WTC11 (cell line): Measurements from ENCODE around the gene CXorf58.

ENCODE experiments used
- CREB1 ChIP-seq: sonication (generic); formaldehyde crosslinking; IDR thresholded peaks from 2 replicates; pipeline ENCODE4 v1.8.0; 2023; ENCODE audit warnings: mild to moderate bottlenecking, missing genetic modification reagents
- ELF4 ChIP-seq: sonication (generic); formaldehyde crosslinking; IDR thresholded peaks from 2 replicates; pipeline ENCODE4 v1.8.1; 2022; ENCODE audit warnings: low read depth, mild to moderate bottlenecking, moderate library complexity, missing genetic modification reagents
- ETV6 ChIP-seq: sonication (generic); formaldehyde crosslinking; IDR thresholded peaks from 2 replicates; pipeline ENCODE4 v1.8.1; 2022; ENCODE audit warnings: mild to moderate bottlenecking, missing genetic modification reagents
- KAT7 ChIP-seq: sonication (generic); formaldehyde crosslinking; IDR thresholded peaks from 2 replicates; pipeline ENCODE4 v1.8.1; 2023; ENCODE audit warnings: missing genetic modification reagents, mild to moderate bottlenecking, borderline replicate concordance
- MAX ChIP-seq: sonication (generic); formaldehyde crosslinking; IDR thresholded peaks from 2 replicates; pipeline ENCODE4 v1.8.0; 2022; ENCODE audit warnings: mild to moderate bottlenecking, missing genetic modification reagents
- RELA ChIP-seq: sonication (generic); formaldehyde crosslinking; IDR thresholded peaks from 2 replicates; pipeline ENCODE4 v1.8.1; 2022; ENCODE audit warnings: missing genetic modification reagents, mild to moderate bottlenecking, borderline replicate concordance
- TEAD4 ChIP-seq: sonication (generic); formaldehyde crosslinking; IDR thresholded peaks from 2 replicates; pipeline ENCODE4 v1.8.0; 2022; ENCODE audit warnings: mild to moderate bottlenecking, missing genetic modification reagents
- TF ChIP-seq, protein P1 (sequence below): fragments of 200-600 bp; IDR thresholded peaks from 2 replicates; pipeline ENCODE4 v1.8.0; 2022; ENCODE audit warnings: antibody characterized with exemption
- TF ChIP-seq, protein P2 (sequence below): sonication (generic); formaldehyde crosslinking; IDR thresholded peaks from 2 replicates; pipeline ENCODE4 v1.8.0; 2022; ENCODE audit warnings: mild to moderate bottlenecking, missing genetic modification reagents
- TF ChIP-seq, protein P3 (sequence below): fragments of 250-450 bp; sonication (Bioruptor Pico); IDR thresholded peaks from 2 replicates; pipeline ENCODE4 v1.9.0; 2021; ENCODE audit warnings: moderate library complexity, mild to moderate bottlenecking, inconsistent platforms, borderline replicate concordance

DNA sequence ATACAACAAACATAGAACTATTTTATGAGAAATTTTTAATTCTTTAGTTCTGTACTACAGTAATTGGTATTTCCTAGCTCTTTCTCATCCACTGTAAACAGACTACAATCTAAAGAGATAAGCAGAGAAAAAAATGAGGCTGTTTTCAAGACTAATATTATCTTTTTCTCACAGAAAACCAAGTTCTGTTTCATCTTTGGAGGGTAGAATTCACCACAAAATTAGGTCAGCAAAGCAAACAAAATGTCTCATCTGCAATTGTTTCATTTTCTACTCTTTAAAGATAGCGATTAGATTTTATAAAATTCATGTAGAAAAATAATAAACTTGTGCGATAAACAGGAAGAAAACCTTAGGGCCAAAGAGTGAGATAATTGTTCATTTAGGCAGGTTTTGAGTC, 10.8 kb upstream of the CXorf58 start:
- TF ChIP-seq MAX (CRISPR knock-in tag): no peak
- TF ChIP-seq, protein P1, sequence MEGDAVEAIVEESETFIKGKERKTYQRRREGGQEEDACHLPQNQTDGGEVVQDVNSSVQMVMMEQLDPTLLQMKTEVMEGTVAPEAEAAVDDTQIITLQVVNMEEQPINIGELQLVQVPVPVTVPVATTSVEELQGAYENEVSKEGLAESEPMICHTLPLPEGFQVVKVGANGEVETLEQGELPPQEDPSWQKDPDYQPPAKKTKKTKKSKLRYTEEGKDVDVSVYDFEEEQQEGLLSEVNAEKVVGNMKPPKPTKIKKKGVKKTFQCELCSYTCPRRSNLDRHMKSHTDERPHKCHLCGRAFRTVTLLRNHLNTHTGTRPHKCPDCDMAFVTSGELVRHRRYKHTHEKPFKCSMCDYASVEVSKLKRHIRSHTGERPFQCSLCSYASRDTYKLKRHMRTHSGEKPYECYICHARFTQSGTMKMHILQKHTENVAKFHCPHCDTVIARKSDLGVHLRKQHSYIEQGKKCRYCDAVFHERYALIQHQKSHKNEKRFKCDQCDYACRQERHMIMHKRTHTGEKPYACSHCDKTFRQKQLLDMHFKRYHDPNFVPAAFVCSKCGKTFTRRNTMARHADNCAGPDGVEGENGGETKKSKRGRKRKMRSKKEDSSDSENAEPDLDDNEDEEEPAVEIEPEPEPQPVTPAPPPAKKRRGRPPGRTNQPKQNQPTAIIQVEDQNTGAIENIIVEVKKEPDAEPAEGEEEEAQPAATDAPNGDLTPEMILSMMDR: no peak
- TF ChIP-seq CREB1 (CRISPR knock-in tag): no peak
- no peak for TF ChIP-seq RELA (CRISPR knock-in tag)
- TF ChIP-seq ELF4 (CRISPR knock-in tag): no peak
- TF ChIP-seq, protein P2, sequence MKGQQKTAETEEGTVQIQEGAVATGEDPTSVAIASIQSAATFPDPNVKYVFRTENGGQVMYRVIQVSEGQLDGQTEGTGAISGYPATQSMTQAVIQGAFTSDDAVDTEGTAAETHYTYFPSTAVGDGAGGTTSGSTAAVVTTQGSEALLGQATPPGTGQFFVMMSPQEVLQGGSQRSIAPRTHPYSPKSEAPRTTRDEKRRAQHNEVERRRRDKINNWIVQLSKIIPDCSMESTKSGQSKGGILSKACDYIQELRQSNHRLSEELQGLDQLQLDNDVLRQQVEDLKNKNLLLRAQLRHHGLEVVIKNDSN (CRISPR knock-in tag): no peak
- TF ChIP-seq, protein P3, sequence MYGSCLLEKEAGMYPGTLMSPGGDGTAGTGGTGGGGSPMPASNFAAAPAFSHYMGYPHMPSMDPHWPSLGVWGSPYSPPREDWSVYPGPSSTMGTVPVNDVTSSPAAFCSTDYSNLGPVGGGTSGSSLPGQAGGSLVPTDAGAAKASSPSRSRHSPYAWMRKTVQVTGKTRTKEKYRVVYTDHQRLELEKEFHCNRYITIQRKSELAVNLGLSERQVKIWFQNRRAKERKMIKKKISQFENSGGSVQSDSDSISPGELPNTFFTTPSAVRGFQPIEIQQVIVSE: no peak
- no peak for TF ChIP-seq TEAD4 (CRISPR knock-in tag)
- no peak for TF ChIP-seq ETV6 (CRISPR knock-in tag)
- no peak for TF ChIP-seq KAT7 (CRISPR knock-in tag)
